Measurements from ENCODE around the gene FRMD4A. TPM values are rescaled to one million over a fixed set of nuclear protein-coding genes. Genes with fewer than 3 reads are reported as not detected.

Gene FRMD4A
- total RNA-seq, 4 donors from 2014 or later: 27.5 to 40.4 (median 33.0) TPM

GRCh38 chr10:13813550-13813949 is 517.2 kb downstream of the FRMD4A start:
- intact Hi-C loops (cut with DNase I; ENCODE audit: low total_unique reads): no loop called here
- no peak for TF ChIP-seq POLR2A (IDR thresholded peaks at IDR 0.05)
- TF ChIP-seq, protein P1, sequence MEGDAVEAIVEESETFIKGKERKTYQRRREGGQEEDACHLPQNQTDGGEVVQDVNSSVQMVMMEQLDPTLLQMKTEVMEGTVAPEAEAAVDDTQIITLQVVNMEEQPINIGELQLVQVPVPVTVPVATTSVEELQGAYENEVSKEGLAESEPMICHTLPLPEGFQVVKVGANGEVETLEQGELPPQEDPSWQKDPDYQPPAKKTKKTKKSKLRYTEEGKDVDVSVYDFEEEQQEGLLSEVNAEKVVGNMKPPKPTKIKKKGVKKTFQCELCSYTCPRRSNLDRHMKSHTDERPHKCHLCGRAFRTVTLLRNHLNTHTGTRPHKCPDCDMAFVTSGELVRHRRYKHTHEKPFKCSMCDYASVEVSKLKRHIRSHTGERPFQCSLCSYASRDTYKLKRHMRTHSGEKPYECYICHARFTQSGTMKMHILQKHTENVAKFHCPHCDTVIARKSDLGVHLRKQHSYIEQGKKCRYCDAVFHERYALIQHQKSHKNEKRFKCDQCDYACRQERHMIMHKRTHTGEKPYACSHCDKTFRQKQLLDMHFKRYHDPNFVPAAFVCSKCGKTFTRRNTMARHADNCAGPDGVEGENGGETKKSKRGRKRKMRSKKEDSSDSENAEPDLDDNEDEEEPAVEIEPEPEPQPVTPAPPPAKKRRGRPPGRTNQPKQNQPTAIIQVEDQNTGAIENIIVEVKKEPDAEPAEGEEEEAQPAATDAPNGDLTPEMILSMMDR (IDR thresholded peaks at IDR 0.05): no peak
- DNase-seq (ENCODE audit: low spot score in 2 of 2): no peak
- no peak overlapping the region for H3K4me3 ChIP-seq (ENCODE audit: low read depth, poor library complexity, severe bottlenecking)
- WGBS, 2 donors: 87 to 90% methylated on average over 5 of the region's 5 CpGs

- H3K4me3 ChIP-seq (ENCODE audit: low read depth, poor library complexity, severe bottlenecking): no peak overlapping the region
- TF ChIP-seq, protein P1 (IDR thresholded peaks at IDR 0.05): no peak
- TF ChIP-seq POLR2A (IDR thresholded peaks at IDR 0.05): no peak
- WGBS, 2 donors: 95% methylated on average over 11 of the region's 11 CpGs
- DNase-seq (ENCODE audit: low spot score in 2 of 2): no peak
- intact Hi-C loops (cut with DNase I; ENCODE audit: low total_unique reads): no loop called here
Observed at GRCh38 chr10:13812804-13813203, 517.9 kb downstream of the FRMD4A start.

DNA sequence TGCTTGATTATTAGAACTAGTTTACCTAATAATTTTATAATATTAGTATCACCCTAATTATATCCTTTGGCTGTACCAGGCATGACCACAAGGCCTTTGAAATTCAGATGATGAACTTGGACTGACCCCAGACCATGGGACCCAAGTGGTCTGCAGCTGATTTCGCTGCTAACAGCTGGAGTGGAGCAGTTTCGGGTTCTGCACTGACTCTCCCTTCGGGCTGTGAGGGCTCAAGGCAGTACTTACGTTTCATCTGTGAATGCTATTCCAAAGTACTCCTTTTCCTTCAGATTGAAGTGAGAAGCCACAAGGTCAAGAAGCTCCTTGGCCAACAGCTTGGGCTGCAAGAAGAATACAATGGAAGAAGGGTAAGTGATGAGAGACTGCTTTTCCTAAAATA is 520.2 kb downstream of the FRMD4A start:
- intact Hi-C loops (cut with DNase I; ENCODE audit: low total_unique reads): no loop called here
- WGBS, 2 donors: 72 to 89% methylated on average over 4 of the region's 4 CpGs
- TF ChIP-seq, protein P1 (IDR thresholded peaks at IDR 0.05): no peak
- TF ChIP-seq POLR2A (IDR thresholded peaks at IDR 0.05): no peak
- H3K4me3 ChIP-seq (ENCODE audit: low read depth, poor library complexity, severe bottlenecking): no peak overlapping the region
- DNase-seq (ENCODE audit: low spot score in 2 of 2): no peak

GRCh38 chr10:13809427-13809826 is 521.3 kb downstream of the FRMD4A start:
- intact Hi-C loops (cut with DNase I; ENCODE audit: low total_unique reads): no loop called here
- no peak overlapping the region for H3K4me3 ChIP-seq (ENCODE audit: low read depth, poor library complexity, severe bottlenecking)
- 57 to 59% methylated on average over 6 of the region's 6 CpGs for WGBS, 2 donors
- DNase-seq (ENCODE audit: low spot score in 2 of 2): no peak
- TF ChIP-seq POLR2A (IDR thresholded peaks at IDR 0.05): no peak
- TF ChIP-seq, protein P1 (IDR thresholded peaks at IDR 0.05): no peak

DNA sequence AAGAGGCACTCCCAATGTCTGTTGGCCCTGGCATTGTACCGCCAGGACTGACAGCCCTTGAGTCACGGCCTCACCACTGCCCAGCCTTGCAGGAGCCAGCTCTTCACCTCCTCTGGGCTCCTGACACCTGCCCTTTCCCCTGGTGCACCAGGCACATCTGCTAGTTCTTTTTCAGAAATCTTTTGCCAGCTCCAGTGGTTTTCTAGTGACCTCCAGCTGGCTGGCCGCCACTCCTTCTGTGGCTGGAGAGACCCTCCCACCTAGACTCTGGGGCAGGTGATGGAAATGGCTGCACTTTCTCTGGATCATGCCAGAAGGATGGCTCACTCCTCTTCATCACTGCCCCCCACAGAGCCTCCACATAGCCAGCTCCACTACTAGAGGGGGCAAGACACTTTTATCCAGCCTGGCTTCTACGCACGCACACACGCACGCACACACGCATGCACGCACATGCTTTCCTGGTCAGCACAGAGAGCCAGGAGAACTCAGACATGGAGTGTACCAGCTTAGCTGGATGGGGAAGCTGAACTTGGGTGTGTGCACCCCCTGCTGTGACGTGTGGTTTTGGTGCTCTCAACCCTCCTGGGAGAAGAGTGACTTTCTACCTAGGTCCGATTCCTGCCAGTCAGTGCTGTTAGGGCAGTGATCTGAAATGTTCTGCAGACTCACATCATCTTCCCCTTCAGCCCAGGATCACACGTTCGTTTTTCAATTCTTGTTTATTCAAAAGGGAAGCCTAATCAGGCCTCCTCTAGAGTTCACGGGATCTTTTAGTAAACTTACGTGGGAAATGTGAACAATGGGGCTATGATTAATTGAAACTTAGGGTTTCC is 522.0 kb downstream of the FRMD4A start:
- WGBS, 2 donors: 79 to 80% methylated on average over 15 of the region's 15 CpGs
- TF ChIP-seq POLR2A (IDR thresholded peaks at IDR 0.05): no peak
- TF ChIP-seq, protein P1 (IDR thresholded peaks at IDR 0.05): no peak
- DNase-seq (ENCODE audit: low spot score in 2 of 2): no peak
- intact Hi-C loops (cut with DNase I; ENCODE audit: low total_unique reads): no loop called here
- no peak overlapping the region for H3K4me3 ChIP-seq (ENCODE audit: low read depth, poor library complexity, severe bottlenecking)
